Lower leg skin (tissue), 3 donors: Measurements from ENCODE around the gene XIRP2.

Experiments
- POLR2A ChIP-seq, 2 donors: fragments of 450-650 bp; IDR thresholded peaks; one replicate each; pipeline ENCODE4 v1.6.1; 2016 to 2017; ENCODE audit warnings: antibody characterized with exemption in 2 of 2, mild to moderate bottlenecking in 1 of 2, moderate library complexity in 1 of 2
- TF ChIP-seq, protein P1 (sequence below), 3 donors: fragments of 450-650 bp; IDR thresholded peaks; one replicate each; pipeline ENCODE4 v1.5.1; 2016; ENCODE audit warnings: antibody characterized with exemption in 3 of 3, mild to moderate bottlenecking in 3 of 3, moderate library complexity in 2 of 3

GRCh38 chr2:167177196-167177595, 288.9 kb downstream of the XIRP2 start:
- TF ChIP-seq, protein P1, sequence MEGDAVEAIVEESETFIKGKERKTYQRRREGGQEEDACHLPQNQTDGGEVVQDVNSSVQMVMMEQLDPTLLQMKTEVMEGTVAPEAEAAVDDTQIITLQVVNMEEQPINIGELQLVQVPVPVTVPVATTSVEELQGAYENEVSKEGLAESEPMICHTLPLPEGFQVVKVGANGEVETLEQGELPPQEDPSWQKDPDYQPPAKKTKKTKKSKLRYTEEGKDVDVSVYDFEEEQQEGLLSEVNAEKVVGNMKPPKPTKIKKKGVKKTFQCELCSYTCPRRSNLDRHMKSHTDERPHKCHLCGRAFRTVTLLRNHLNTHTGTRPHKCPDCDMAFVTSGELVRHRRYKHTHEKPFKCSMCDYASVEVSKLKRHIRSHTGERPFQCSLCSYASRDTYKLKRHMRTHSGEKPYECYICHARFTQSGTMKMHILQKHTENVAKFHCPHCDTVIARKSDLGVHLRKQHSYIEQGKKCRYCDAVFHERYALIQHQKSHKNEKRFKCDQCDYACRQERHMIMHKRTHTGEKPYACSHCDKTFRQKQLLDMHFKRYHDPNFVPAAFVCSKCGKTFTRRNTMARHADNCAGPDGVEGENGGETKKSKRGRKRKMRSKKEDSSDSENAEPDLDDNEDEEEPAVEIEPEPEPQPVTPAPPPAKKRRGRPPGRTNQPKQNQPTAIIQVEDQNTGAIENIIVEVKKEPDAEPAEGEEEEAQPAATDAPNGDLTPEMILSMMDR (IDR thresholded peaks at IDR 0.05), result no peak
- TF ChIP-seq POLR2A (IDR thresholded peaks at IDR 0.05), result no peak
